Neural cell (in vitro differentiated cells): ENCODE data around the gene TMEM135. TPM values are rescaled to one million over a fixed set of nuclear protein-coding genes. Genes with fewer than 3 reads are reported as not detected.

Experiments used
- H2AFZ ChIP-seq: fragments of 200-600, 300-800 bp; sonication (generic), shearing (Covaris generic); 2 replicates; pipeline ENCODE4 v1.6.0; 2014; ENCODE audit warnings: low read depth, mild to moderate bottlenecking, antibody characterized with exemption, low read length, moderate library complexity
- H3F3A ChIP-seq: fragments of 200-600 bp; shearing (Covaris generic); 2 replicates; pipeline ENCODE4 v1.6.1; 2016; ENCODE audit warnings: mild to moderate bottlenecking, moderate library complexity, mixed read lengths, antibody characterized with exemption, low read length; ENCODE audit not compliant: insufficient read depth, poor library complexity, severe bottlenecking
- H3K27ac ChIP-seq: fragments of 200-600, 300-800 bp; sonication (generic), shearing (Covaris generic); 2 replicates; pipeline ENCODE4 v1.5.1; 2014; ENCODE audit warnings: mild to moderate bottlenecking, low read length, moderate library complexity
- H3K27me3 ChIP-seq: fragments of 300-800, 200-600 bp; sonication (generic), shearing (Covaris generic); 2 replicates; pipeline ENCODE4 v1.6.0; 2014; ENCODE audit warnings: mild to moderate bottlenecking, low read depth, low read length, moderate library complexity; ENCODE audit not compliant: insufficient read depth
- H3K36me3 ChIP-seq: fragments of 300-800, 200-600 bp; sonication (generic), shearing (Covaris generic); 2 replicates; pipeline ENCODE4 v1.5.1; 2014; ENCODE audit warnings: mild to moderate bottlenecking, antibody characterized with exemption, low read length, moderate library complexity; ENCODE audit not compliant: insufficient read depth
- H3K4me2 ChIP-seq: fragments of 300-800, 200-600 bp; sonication (generic), shearing (Covaris generic); 2 replicates; pipeline ENCODE4 v1.6.0; 2014; ENCODE audit warnings: mild to moderate bottlenecking, low read length
- H3K4me3 ChIP-seq: fragments of 300-800, 200-600 bp; sonication (generic), shearing (Covaris generic); 2 replicates; pipeline ENCODE4 v1.5.1; 2014; ENCODE audit warnings: mild to moderate bottlenecking, low read length, moderate library complexity
- H3K79me2 ChIP-seq: fragments of 200-600 bp; shearing (Covaris generic); replicated peaks from 2 replicates; pipeline ENCODE4 v1.6.0; 2014; ENCODE audit warnings: mild to moderate bottlenecking, low read length, moderate library complexity; ENCODE audit not compliant: insufficient read depth
- H3K9ac ChIP-seq: fragments of 300-800, 200-600 bp; sonication (generic), shearing (Covaris generic); 2 replicates; pipeline ENCODE4 v1.6.1; 2016; ENCODE audit warnings: mild to moderate bottlenecking, low read length, mixed read lengths
- H3K9me2 ChIP-seq: fragments of 200-600 bp; shearing (Covaris generic); 2 replicates; pipeline ENCODE4 v1.6.1; 2016; ENCODE audit warnings: mild to moderate bottlenecking, low read length, mixed read lengths; ENCODE audit not compliant: insufficient read depth
- H3K9me3 ChIP-seq: fragments of 200-600, 300-800 bp; sonication (generic), shearing (Covaris generic); 2 replicates; pipeline ENCODE4 v1.6.1; 2016; ENCODE audit warnings: mild to moderate bottlenecking, mixed run types, low read length, moderate library complexity, mixed read lengths
- H4K20me1 ChIP-seq: fragments of 200-600 bp; shearing (Covaris generic); 2 replicates; pipeline ENCODE4 v1.6.1; 2016; ENCODE audit warnings: mild to moderate bottlenecking, mixed run types; ENCODE audit not compliant: insufficient read depth
- CTCF ChIP-seq: fragments of 450-650 bp; IDR thresholded peaks from 2 replicates; pipeline ENCODE4 v1.5.1; 2014; ENCODE audit warnings: antibody characterized with exemption, mild to moderate bottlenecking, moderate library complexity; ENCODE audit not compliant: poor library complexity, severe bottlenecking
- EP300 ChIP-seq: fragments of 450-650 bp; conservative IDR thresholded peaks from 2 replicates; pipeline ENCODE4 v1.6.1; 2014; ENCODE audit warnings: antibody characterized with exemption, mild to moderate bottlenecking, moderate library complexity; ENCODE audit not compliant: poor library complexity, severe bottlenecking
- EZH2 ChIP-seq: fragments of 200-600, 300-800 bp; shearing (Covaris generic), sonication (generic); IDR thresholded peaks from 2 replicates; pipeline ENCODE4 v1.6.1; 2014; ENCODE audit warnings: antibody characterized with exemption, low read length, borderline replicate concordance, mild to moderate bottlenecking; ENCODE audit not compliant: insufficient read depth, poor library complexity, severe bottlenecking
- MXI1 ChIP-seq: fragments of 450-650 bp; conservative IDR thresholded peaks from 2 replicates; pipeline ENCODE4 v1.6.1; 2014; ENCODE audit warnings: antibody characterized with exemption, mild to moderate bottlenecking; ENCODE audit not compliant: poor library complexity, severe bottlenecking
- POLR2AphosphoS5 ChIP-seq: IDR thresholded peaks from 2 replicates; pipeline ENCODE4 v1.6.1; 2012
- RAD21 ChIP-seq: fragments of 450-650 bp; conservative IDR thresholded peaks from 2 replicates; pipeline ENCODE4 v1.6.1; 2014; ENCODE audit warnings: antibody characterized with exemption, mild to moderate bottlenecking, moderate library complexity
- REST ChIP-seq: IDR thresholded peaks from 2 replicates; pipeline ENCODE4 v1.6.1; 2012; ENCODE audit warnings: borderline replicate concordance
- SMC3 ChIP-seq: fragments of 450-650 bp; conservative IDR thresholded peaks from 2 replicates; pipeline ENCODE4 v1.6.1; 2014; ENCODE audit warnings: antibody characterized with exemption, mild to moderate bottlenecking, moderate library complexity; ENCODE audit not compliant: poor library complexity
- TAF1 ChIP-seq: IDR thresholded peaks from 2 replicates; pipeline ENCODE4 v1.6.1; 2012; ENCODE audit warnings: low read depth
- polyA plus RNA-seq: library from polyadenylated mRNA; depleted of rRNA; stranded (reverse); fragments of >200 nt; gene quantifications from 2 replicates; pipeline ENCODE4 v1.2.3, GENCODE V29; 2014

TMEM135 gene
- polyA plus RNA-seq, 1 donor from 2014 or later: 15.6 TPM

- Histone ChIP-seq H3K4me2 (no peak overlapping the region), H3K9ac (no peak overlapping the region), H3K9me3 (no peaks in the 10 kb centered on the region), H3K79me2 (no peaks in the 10 kb centered on the region), H3K36me3 (no peaks in the 10 kb centered on the region), H3K27ac (no peak overlapping the region), H3K4me3 (no peak overlapping the region), H3K9me2 (no peaks in the 10 kb centered on the region), H4K20me1 (no peaks in the 10 kb centered on the region), H2AFZ (no peak overlapping the region), H3F3A (no peaks in the 10 kb centered on the region), H3K27me3 (no peaks in the 10 kb centered on the region)
- TF ChIP-seq EZH2 (no peak), EP300 (no peak), POLR2AphosphoS5 (no peak), SMC3 (no peak), REST (no peak), CTCF (no peak), MXI1 (no peak), RAD21 (no peak), TAF1 (no peak)
These were observed 316.1 kb downstream of the TMEM135 start for GRCh38 chr11:87353771-87354345.

GRCh38 chr11:87355596-87355995, 317.9 kb downstream of the TMEM135 start:
- H3K36me3 ChIP-seq: no peaks in the 10 kb centered on the region
- H3K27me3 ChIP-seq: no peaks in the 10 kb centered on the region
- H3K9ac ChIP-seq: no peak overlapping the region
- H3K4me3 ChIP-seq: no peak overlapping the region
- TF ChIP-seq SMC3: no peak
- no peak for TF ChIP-seq REST
- TF ChIP-seq RAD21: no peak
- TF ChIP-seq POLR2AphosphoS5: no peak
- TF ChIP-seq EP300: no peak
- TF ChIP-seq MXI1: no peak
- no peak for TF ChIP-seq EZH2
- no peak for TF ChIP-seq TAF1
- TF ChIP-seq CTCF: no peak
- H2AFZ ChIP-seq: no peak overlapping the region
- no peak overlapping the region for H3K4me2 ChIP-seq
- H3K9me2 ChIP-seq: no peaks in the 10 kb centered on the region
- no peaks in the 10 kb centered on the region for H3K9me3 ChIP-seq
- H3K79me2 ChIP-seq: no peaks in the 10 kb centered on the region
- H3F3A ChIP-seq: no peaks in the 10 kb centered on the region
- H3K27ac ChIP-seq: no peak overlapping the region
- H4K20me1 ChIP-seq: no peaks in the 10 kb centered on the region
